Uterus (tissue), 2 donors: ENCODE data around the gene DHRS7B.

Experiments
- POLR2A ChIP-seq, 2 donors: fragments of 450-650 bp; IDR thresholded peaks; one replicate each; pipeline ENCODE4 v1.6.1; 2016; ENCODE audit warnings: antibody characterized with exemption in 2 of 2, mild to moderate bottlenecking in 1 of 2, moderate library complexity in 1 of 2
- TF ChIP-seq, protein P1 (sequence below), 4 experiments: fragments of 200-600 bp in 2 of 4; fragments of 450-650 bp in 2 of 4; sonication (generic) in 2 of 4; IDR thresholded peaks; one replicate each; pipeline ENCODE4 v1.5.1; 2016 to 2019; ENCODE audit warnings: antibody characterized with exemption in 4 of 4, mild to moderate bottlenecking in 2 of 4, moderate library complexity in 1 of 4

DNA sequence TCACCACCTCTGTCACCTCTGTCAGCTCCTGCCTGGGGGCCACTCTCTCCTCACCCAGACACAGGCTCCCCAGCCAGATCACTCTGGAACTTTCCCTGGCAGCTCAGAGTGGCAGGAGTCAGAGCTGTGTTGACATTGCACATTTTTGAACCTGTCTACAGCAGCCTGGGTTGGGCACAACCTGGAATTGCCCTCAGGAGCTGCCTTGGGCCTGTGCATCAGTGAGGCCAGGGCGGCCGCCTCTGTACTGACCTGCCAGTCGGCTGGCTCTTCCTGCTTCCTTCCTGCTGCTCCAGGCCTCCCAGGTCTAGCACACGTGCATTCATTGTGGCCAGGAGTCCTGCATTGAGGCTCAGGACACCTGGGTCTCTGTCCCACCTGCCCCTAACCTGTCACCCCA is 101.3 kb downstream of the DHRS7B start:
- TF ChIP-seq, protein P1, sequence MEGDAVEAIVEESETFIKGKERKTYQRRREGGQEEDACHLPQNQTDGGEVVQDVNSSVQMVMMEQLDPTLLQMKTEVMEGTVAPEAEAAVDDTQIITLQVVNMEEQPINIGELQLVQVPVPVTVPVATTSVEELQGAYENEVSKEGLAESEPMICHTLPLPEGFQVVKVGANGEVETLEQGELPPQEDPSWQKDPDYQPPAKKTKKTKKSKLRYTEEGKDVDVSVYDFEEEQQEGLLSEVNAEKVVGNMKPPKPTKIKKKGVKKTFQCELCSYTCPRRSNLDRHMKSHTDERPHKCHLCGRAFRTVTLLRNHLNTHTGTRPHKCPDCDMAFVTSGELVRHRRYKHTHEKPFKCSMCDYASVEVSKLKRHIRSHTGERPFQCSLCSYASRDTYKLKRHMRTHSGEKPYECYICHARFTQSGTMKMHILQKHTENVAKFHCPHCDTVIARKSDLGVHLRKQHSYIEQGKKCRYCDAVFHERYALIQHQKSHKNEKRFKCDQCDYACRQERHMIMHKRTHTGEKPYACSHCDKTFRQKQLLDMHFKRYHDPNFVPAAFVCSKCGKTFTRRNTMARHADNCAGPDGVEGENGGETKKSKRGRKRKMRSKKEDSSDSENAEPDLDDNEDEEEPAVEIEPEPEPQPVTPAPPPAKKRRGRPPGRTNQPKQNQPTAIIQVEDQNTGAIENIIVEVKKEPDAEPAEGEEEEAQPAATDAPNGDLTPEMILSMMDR (IDR thresholded peaks at IDR 0.05): no peak
- TF ChIP-seq POLR2A (IDR thresholded peaks at IDR 0.05): no peak
